A549 (cell line): Measurements from ENCODE around the gene PCBP3.

Experiments used
- CTCF ChIP-seq: fragments of >200 bp; sonication (Bioruptor Twin); formaldehyde crosslinking; IDR thresholded peaks from 3 replicates; pipeline ENCODE4 v1.5.1; 2016
- POLR2A ChIP-seq: IDR thresholded peaks from 2 replicates; pipeline ENCODE4 v1.6.1; 2012; ENCODE audit warnings: mild to moderate bottlenecking, low read length
- RFX5 ChIP-seq: fragments of 450-650 bp; IDR thresholded peaks from 2 replicates; pipeline ENCODE4 v1.7.1; 2014; ENCODE audit warnings: antibody characterized with exemption, mild to moderate bottlenecking, moderate library complexity

- TF ChIP-seq CTCF (no peak), RFX5 (no peak), POLR2A (no peak)
Observed at GRCh38 chr21:45860493-45861155, 217.1 kb downstream of the PCBP3 start.
